A673 (cell line): Measurements from ENCODE around the gene LAGE3.
"Not testable (repeated sequence)": the region's sequence is repeated elsewhere in the genome, so short reads cannot be mapped to it uniquely, and the experiment has no call there.

Source experiments
- EZH2 ChIP-seq: fragments of 200-600 bp; sonication (generic); IDR thresholded peaks from 2 replicates; pipeline ENCODE4 v1.6.1; 2017; ENCODE audit warnings: borderline replicate concordance, low read depth, mild to moderate bottlenecking, mixed read lengths, antibody characterized with exemption, low read length; ENCODE audit not compliant: poor library complexity, severe bottlenecking
- TF ChIP-seq, protein P1 (sequence below): fragments of 300-800, 200-600 bp; sonication (generic); conservative IDR thresholded peaks from 2 replicates; pipeline ENCODE4 v1.5.1; 2017; ENCODE audit warnings: low read depth, mild to moderate bottlenecking, antibody characterized with exemption, low read length, moderate library complexity, mixed read lengths

DNA sequence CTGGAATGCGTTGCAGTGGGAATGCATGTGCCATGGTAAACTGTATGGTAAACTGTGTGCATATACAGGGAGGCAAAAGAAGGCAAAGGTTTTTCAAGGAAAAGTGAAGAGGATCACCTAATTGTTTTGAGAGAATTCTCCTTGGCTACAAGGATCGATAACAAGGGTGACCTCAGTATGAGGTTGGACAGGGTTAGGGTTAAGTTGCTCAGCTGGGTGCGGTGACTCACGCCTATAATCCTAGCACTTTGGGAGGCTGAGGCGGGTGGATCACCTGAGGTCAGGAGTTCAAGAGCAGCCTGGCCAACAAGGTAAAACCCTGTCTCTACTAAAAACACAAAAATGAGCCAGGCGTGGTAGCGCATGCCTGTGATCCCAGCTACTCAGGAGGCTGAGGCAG, 22.3 kb upstream of the LAGE3 start:
- TF ChIP-seq EZH2 = not testable (repeated sequence)
- TF ChIP-seq, protein P1, sequence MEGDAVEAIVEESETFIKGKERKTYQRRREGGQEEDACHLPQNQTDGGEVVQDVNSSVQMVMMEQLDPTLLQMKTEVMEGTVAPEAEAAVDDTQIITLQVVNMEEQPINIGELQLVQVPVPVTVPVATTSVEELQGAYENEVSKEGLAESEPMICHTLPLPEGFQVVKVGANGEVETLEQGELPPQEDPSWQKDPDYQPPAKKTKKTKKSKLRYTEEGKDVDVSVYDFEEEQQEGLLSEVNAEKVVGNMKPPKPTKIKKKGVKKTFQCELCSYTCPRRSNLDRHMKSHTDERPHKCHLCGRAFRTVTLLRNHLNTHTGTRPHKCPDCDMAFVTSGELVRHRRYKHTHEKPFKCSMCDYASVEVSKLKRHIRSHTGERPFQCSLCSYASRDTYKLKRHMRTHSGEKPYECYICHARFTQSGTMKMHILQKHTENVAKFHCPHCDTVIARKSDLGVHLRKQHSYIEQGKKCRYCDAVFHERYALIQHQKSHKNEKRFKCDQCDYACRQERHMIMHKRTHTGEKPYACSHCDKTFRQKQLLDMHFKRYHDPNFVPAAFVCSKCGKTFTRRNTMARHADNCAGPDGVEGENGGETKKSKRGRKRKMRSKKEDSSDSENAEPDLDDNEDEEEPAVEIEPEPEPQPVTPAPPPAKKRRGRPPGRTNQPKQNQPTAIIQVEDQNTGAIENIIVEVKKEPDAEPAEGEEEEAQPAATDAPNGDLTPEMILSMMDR = not testable (repeated sequence)
